Measurements from ENCODE around the gene RETREG3. TPM values are rescaled to one million over a fixed set of nuclear protein-coding genes. Genes with fewer than 3 reads are reported as not detected.
A peak's percentile ranks its signal among the peaks of the same experiment; 100 is the strongest.

The RETREG3 gene
- total and polyA plus RNA-seq, 9 of the 15 experiments (the other 6 are each of a cell fraction or from before 2014, with no cell fraction given): 4.1 to 39.0 (median 16.9) TPM

DNA sequence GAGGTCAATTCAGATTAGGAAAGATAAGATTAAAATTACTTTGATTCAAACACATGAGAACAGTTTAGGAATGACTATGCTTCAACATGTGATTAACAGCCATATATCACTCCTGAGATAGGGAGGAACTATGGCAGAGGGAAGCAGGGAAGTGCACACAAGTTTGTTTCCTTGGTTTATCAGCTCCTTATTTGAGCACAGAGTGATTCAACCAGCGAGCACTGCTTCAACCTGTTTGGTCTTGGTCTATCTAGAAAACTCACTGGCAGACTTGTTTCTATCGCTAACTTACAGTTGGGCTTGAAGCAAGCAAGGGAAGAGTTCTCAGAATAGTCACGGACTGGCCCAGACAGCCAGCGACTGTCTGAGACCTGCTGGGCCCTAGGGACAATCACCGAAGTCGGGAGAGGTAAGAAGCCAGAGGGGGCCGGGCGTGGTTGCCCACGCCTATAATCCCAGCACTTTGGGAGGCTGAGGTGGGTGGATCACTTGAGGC, 23.8 kb upstream of the RETREG3 start (continued):
- TF ChIP-seq ATF3 (IDR thresholded peaks at IDR 0.05) (peak; percentile 33; the same call in 1 of the 2 replicates), ATF3 (CRISPR knock-in tag; conservative IDR thresholded peaks at IDR 0.05) (no peak), ZBTB40 (IDR thresholded peaks at IDR 0.05) (peak; percentile 37; the same call in 1 of the 2 replicates), ZBTB40 (CRISPR knock-in tag; IDR thresholded peaks at IDR 0.05) (no peak), BRD4 (IDR thresholded peaks at IDR 0.05) (no peak), POLR2B (IDR thresholded peaks at IDR 0.05; ENCODE audit: low read depth, partially characterized antibody) (no peak), ZC3H11A (IDR thresholded peaks at IDR 0.05; ENCODE audit: low read depth, low read length) (no peak), U2AF1 (optimal IDR thresholded peaks at IDR 0.05; ENCODE audit: low read depth, low read length) (no peak), HDAC6 (IDR thresholded peaks at IDR 0.05; ENCODE audit: low read depth, low read length) (no peak), CBFA2T2 (conservative IDR thresholded peaks at IDR 0.05) (peak; percentile 92), NRF1 (conservative IDR thresholded peaks at IDR 0.05 in 1 of 2, IDR thresholded peaks at IDR 0.05 in 1 of 2) (peak in 1 of 2 experiments; percentile 31; a peak in 2 of 4 replicates), U2AF2 (optimal IDR thresholded peaks at IDR 0.05; ENCODE audit: low read depth, low read length) (no peak), TOE1 (IDR thresholded peaks at IDR 0.05; ENCODE audit: borderline replicate concordance) (peak; percentile 61; the same call in 1 of the 2 replicates), TOE1 (CRISPR knock-in tag; IDR thresholded peaks at IDR 0.05; ENCODE audit: borderline replicate concordance, low read depth) (no peak)
- TF ChIP-seq, protein P1, sequence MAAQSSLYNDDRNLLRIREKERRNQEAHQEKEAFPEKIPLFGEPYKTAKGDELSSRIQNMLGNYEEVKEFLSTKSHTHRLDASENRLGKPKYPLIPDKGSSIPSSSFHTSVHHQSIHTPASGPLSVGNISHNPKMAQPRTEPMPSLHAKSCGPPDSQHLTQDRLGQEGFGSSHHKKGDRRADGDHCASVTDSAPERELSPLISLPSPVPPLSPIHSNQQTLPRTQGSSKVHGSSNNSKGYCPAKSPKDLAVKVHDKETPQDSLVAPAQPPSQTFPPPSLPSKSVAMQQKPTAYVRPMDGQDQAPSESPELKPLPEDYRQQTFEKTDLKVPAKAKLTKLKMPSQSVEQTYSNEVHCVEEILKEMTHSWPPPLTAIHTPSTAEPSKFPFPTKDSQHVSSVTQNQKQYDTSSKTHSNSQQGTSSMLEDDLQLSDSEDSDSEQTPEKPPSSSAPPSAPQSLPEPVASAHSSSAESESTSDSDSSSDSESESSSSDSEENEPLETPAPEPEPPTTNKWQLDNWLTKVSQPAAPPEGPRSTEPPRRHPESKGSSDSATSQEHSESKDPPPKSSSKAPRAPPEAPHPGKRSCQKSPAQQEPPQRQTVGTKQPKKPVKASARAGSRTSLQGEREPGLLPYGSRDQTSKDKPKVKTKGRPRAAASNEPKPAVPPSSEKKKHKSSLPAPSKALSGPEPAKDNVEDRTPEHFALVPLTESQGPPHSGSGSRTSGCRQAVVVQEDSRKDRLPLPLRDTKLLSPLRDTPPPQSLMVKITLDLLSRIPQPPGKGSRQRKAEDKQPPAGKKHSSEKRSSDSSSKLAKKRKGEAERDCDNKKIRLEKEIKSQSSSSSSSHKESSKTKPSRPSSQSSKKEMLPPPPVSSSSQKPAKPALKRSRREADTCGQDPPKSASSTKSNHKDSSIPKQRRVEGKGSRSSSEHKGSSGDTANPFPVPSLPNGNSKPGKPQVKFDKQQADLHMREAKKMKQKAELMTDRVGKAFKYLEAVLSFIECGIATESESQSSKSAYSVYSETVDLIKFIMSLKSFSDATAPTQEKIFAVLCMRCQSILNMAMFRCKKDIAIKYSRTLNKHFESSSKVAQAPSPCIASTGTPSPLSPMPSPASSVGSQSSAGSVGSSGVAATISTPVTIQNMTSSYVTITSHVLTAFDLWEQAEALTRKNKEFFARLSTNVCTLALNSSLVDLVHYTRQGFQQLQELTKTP (IDR thresholded peaks at IDR 0.05; ENCODE audit: low read depth in 1 of 2, partially characterized antibody in 2 of 2): no peak
